Smooth muscle cell (in vitro differentiated cells): Measurements from ENCODE around the gene OSTM1. TPM values are rescaled to one million over a fixed set of nuclear protein-coding genes. Genes with fewer than 3 reads are reported as not detected.

Experiments
- DNase-seq: peaks from one replicate; lab custom pipeline; 2025; ENCODE audit not compliant: unreplicated experiment; lab: John Stamatoyannopoulos, UW
- H2AFZ ChIP-seq: fragments of 200-600 bp; sonication (generic); 2 replicates; pipeline ENCODE4 v1.6.0; 2016; ENCODE audit warnings: antibody characterized with exemption, low read depth, mild to moderate bottlenecking
- H3F3A ChIP-seq: fragments of 200-600 bp; sonication (generic); 2 replicates; pipeline ENCODE4 v1.6.0; 2017; ENCODE audit warnings: antibody characterized with exemption, low read depth
- H3K27ac ChIP-seq: fragments of 200-600 bp; sonication (generic); 2 replicates; pipeline ENCODE4 v1.5.1; 2016; ENCODE audit warnings: low read depth, mild to moderate bottlenecking
- H3K27me3 ChIP-seq: fragments of 200-600 bp; sonication (generic); 2 replicates; pipeline ENCODE4 v1.6.1; 2016; ENCODE audit warnings: low read depth, mild to moderate bottlenecking
- H3K36me3 ChIP-seq: fragments of 200-600 bp; sonication (generic); 2 replicates; pipeline ENCODE4 v1.5.1; 2016; ENCODE audit warnings: low read depth
- H3K4me1 ChIP-seq: fragments of 200-600 bp; sonication (generic); 2 replicates; pipeline ENCODE4 v1.5.1; 2016; ENCODE audit warnings: low read depth
- H3K4me2 ChIP-seq: fragments of 200-600 bp; sonication (generic); 2 replicates; pipeline ENCODE4 v1.6.0; 2016; ENCODE audit warnings: mild to moderate bottlenecking
- H3K4me3 ChIP-seq: fragments of 200-600 bp; sonication (generic); 2 replicates; pipeline ENCODE4 v1.5.1; 2016; ENCODE audit warnings: mild to moderate bottlenecking
- H3K79me2 ChIP-seq: fragments of 200-600 bp; sonication (generic); 2 replicates; pipeline ENCODE4 v1.6.0; 2016; ENCODE audit warnings: low read depth, mild to moderate bottlenecking
- H3K9ac ChIP-seq: fragments of 200-600 bp; sonication (generic); 2 replicates; pipeline ENCODE4 v1.6.0; 2016; ENCODE audit warnings: low read depth
- H3K9me3 ChIP-seq: fragments of 200-600 bp; sonication (generic); replicated peaks from 2 replicates; pipeline ENCODE4 v1.5.1; 2016; ENCODE audit warnings: low read depth
- H4K20me1 ChIP-seq: fragments of 200-600 bp; sonication (generic); 2 replicates; pipeline ENCODE4 v1.6.0; 2016; ENCODE audit warnings: low read depth
- CTCF ChIP-seq: fragments of 200-600 bp; sonication (generic); IDR thresholded peaks from 2 replicates; pipeline ENCODE4 v1.5.1; 2017; ENCODE audit warnings: borderline replicate concordance, mild to moderate bottlenecking, antibody characterized with exemption; ENCODE audit not compliant: insufficient read depth, poor library complexity, severe bottlenecking
- WGBS: methylation state at CpG from one replicate; pipeline ENCODE4 v1.1.7; 2016; ENCODE audit warnings: low lambda C conversion rate; 5-methylcytosine and 5-hydroxymethylcytosine counted together
- polyA plus RNA-seq: library from polyadenylated mRNA; unstranded; fragments of >200 nt; fragmentation: Nextera tagmentation; extraction: Ambion mirVana; gene quantifications from 2 replicates; pipeline ENCODE4 v1.2.1, GENCODE V29; 2016
- total RNA-seq: library from RNA; depleted of rRNA; stranded (reverse); fragments of >200 nt; gene quantifications from 2 replicates; pipeline ENCODE4 v1.2.3, GENCODE V29; 2014

The OSTM1 gene
- total and polyA plus RNA-seq, 2 experiments from 2014 or later = 11.7 to 31.4 TPM

DNA sequence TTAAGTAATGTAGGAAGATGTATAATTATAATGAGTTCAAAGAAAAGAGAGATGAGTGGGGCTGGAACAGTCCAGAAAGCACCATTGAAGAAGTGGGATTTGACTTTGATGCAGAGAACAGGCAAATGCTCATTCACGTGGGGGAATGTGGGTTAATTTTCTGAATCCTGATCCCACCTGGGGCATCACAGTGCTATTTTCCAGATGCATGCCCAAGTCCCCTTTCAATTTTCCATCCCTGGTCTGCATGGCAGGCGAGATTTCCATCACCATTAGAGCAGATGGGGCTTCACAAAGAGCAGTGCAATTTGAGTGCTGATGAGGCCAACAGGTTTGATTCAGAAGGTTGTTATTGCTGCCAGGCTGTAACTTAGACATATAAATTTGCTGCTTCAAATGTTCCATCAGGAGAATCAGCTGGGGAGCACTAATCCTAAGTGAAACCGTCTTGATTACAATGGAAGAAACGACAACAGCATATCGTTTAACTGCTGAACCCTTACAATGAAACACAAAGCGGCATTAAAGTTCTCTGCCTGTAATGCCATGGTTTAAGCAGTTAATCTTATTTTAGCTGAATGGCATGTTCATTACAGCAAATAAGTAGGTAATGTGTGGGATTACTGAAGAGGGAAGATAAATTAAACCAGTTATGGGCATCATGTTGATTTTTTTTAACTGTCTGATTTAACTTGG is 45.2 kb downstream of the OSTM1 start:
- Histone ChIP-seq H3K27me3 (no peaks in the 10 kb centered on the region), H4K20me1 (no peaks in the 10 kb centered on the region), H3K27ac (no peak overlapping the region), H3K36me3 (no peaks in the 10 kb centered on the region), H3K9me3 (no peaks in the 10 kb centered on the region), H3K4me2 (no peak overlapping the region), H3K9ac (no peak overlapping the region), H3K79me2 (no peaks in the 10 kb centered on the region), H3K4me3 (no peak overlapping the region), H3K4me1 (no peaks in the 10 kb centered on the region), H2AFZ (no peak overlapping the region), H3F3A (no peaks in the 10 kb centered on the region)
- no peak for TF ChIP-seq CTCF
- WGBS = 83% methylated on average over 6 of the region's 6 CpGs
- DNase-seq = no peak

GRCh38 chr6:108027594-108027993 is 46.9 kb downstream of the OSTM1 start:
- Histone ChIP-seq H3K36me3 (no peaks in the 10 kb centered on the region), H3K27me3 (no peaks in the 10 kb centered on the region), H3K4me1 (no peaks in the 10 kb centered on the region), H3K9me3 (no peaks in the 10 kb centered on the region), H3K4me2 (no peak overlapping the region), H3K9ac (no peak overlapping the region), H3K4me3 (no peak overlapping the region), H2AFZ (no peak overlapping the region), H3F3A (no peaks in the 10 kb centered on the region), H4K20me1 (no peaks in the 10 kb centered on the region), H3K79me2 (no peaks in the 10 kb centered on the region), H3K27ac (no peak overlapping the region)
- no peak for TF ChIP-seq CTCF
- no peak for DNase-seq
- 72% methylated on average over 3 of the region's 3 CpGs for WGBS

DNA sequence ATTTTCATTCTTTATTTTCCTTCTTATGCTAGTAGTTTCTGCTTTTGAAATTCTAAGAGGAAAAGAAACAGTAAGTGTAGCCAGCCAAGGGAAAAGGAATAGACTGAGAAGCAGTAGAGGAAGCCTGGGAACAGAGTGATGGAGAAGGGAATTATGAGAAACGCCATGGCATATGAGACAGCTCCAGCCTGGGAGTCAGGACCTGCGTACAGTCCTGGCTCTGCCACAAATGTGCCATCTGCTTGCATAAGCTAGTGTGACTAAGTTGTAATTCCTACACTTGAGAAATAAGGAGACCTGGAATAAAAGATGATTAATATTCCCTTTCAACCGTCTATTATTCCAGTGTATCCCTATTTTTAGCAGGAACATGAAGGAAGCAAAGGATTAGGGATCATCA is 47.5 kb downstream of the OSTM1 start:
- Histone ChIP-seq H3K36me3 (no peaks in the 10 kb centered on the region), H3K9ac (no peak overlapping the region), H3K9me3 (no peaks in the 10 kb centered on the region), H3K79me2 (no peaks in the 10 kb centered on the region), H3K27ac (no peak overlapping the region), H3K4me1 (no peaks in the 10 kb centered on the region), H3K27me3 (no peaks in the 10 kb centered on the region), H4K20me1 (no peaks in the 10 kb centered on the region), H3K4me2 (no peak overlapping the region), H2AFZ (no peak overlapping the region), H3K4me3 (no peak overlapping the region), H3F3A (no peaks in the 10 kb centered on the region)
- no peak for TF ChIP-seq CTCF
- 89% methylated on average over 3 of the region's 3 CpGs for WGBS
- DNase-seq = no peak
